Transverse colon (tissue), 4 donors: Measurements from ENCODE around the gene HOXD3. TPM values are rescaled to one million over a fixed set of nuclear protein-coding genes. Genes with fewer than 3 reads are reported as not detected.

Experiments
- DNase-seq: peaks from one replicate; pipeline ENCODE4 v3.0.0-alpha.2; 2019
- H3K27ac ChIP-seq, 4 donors: fragments of 200-600 bp; sonication (generic); 2 replicates each; pipeline ENCODE4 v1.5.1; 2016 to 2018; ENCODE audit warnings: inconsistent platforms in 4 of 4
- H3K27me3 ChIP-seq: fragments of 200-600 bp; sonication (generic); 2 replicates; pipeline ENCODE4 v1.5.1; 2017; ENCODE audit warnings: inconsistent platforms
- H3K36me3 ChIP-seq, 4 donors: fragments of 200-600 bp; sonication (generic); 2 replicates each; pipeline ENCODE4 v1.5.1; 2017 to 2019; ENCODE audit warnings: inconsistent platforms in 4 of 4
- H3K4me1 ChIP-seq, 4 donors: fragments of 200-600 bp; sonication (generic); 2 replicates each; pipeline ENCODE4 v1.5.1; 2017 to 2020; ENCODE audit warnings: inconsistent platforms in 4 of 4
- H3K4me3 ChIP-seq, 4 donors: fragments of 200-600 bp; sonication (generic); 1 replicate in 1 of 4; 2 replicates in 3 of 4; pipeline versions ENCODE4 v1.5.1 to v1.6.1; 2017 to 2019; ENCODE audit warnings: inconsistent platforms in 4 of 4
- H3K9me3 ChIP-seq, 2 donors: fragments of 200-600 bp; sonication (generic); 2 replicates each; pipeline ENCODE4 v1.5.1; 2017 to 2019; ENCODE audit warnings: inconsistent platforms in 2 of 2
- CTCF ChIP-seq, 5 experiments: fragments of 200-600 bp in 3 of 5; fragments of 450-650 bp in 2 of 5; sonication (generic) in 3 of 5; IDR thresholded peaks; 1 replicate in 2 of 5; 2 replicates in 3 of 5; pipeline ENCODE4 v1.5.1; 2016 to 2017; ENCODE audit warnings: antibody characterized with exemption in 5 of 5, inconsistent platforms in 3 of 5, mild to moderate bottlenecking in 2 of 5, moderate library complexity in 1 of 5
- EP300 ChIP-seq: sonication (generic); formaldehyde crosslinking; IDR thresholded peaks from one replicate; pipeline ENCODE4 v1.6.1; 2017; ENCODE audit warnings: antibody characterized with exemption, low read depth
- POLR2A ChIP-seq: fragments of 450-650 bp; IDR thresholded peaks from one replicate; pipeline ENCODE4 v1.6.1; 2016; ENCODE audit warnings: antibody characterized with exemption, mild to moderate bottlenecking, moderate library complexity
- POLR2AphosphoS5 ChIP-seq, 3 donors: sonication (generic); formaldehyde crosslinking; IDR thresholded peaks; one replicate each; pipeline ENCODE4 v1.6.1; 2016; ENCODE audit warnings: antibody characterized with exemption in 3 of 3
- WGBS, 2 donors: methylation state at CpG; one replicate each; pipeline ENCODE4 v1.1.5; 2018; ENCODE audit warnings: low coverage in 1 of 2; 5-methylcytosine and 5-hydroxymethylcytosine counted together
- in situ Hi-C, 4 donors: fragments of 200-750 bp; cut with MboI; loops; one replicate each; pipeline versions ENCODE4 v1.15.0 to v1.15.1; 2017; ENCODE audit warnings: low sequenced_read_pairs in 3 of 4, low pct_ligation_motif_present in 1 of 4, low pct_unique_long_range_greater_than_20kb in 1 of 4
- intact Hi-C: fragments of 100-400 bp; cut with DNase I; formaldehyde crosslinking; loops from one replicate; pipeline ENCODE4 v1.15.1; 2023; ENCODE audit warnings: low total_unique reads
- total RNA-seq, 4 donors: library from RNA; depleted of rRNA; stranded (reverse); fragments of >200 nt; gene quantifications; one replicate each; pipeline ENCODE4 v1.1.0, GENCODE V29; 2016

HOXD3 gene
- total RNA-seq, 4 donors from 2014 or later = 2.0 to 15.7 (median 7.6) TPM; not detected in 1

DNA sequence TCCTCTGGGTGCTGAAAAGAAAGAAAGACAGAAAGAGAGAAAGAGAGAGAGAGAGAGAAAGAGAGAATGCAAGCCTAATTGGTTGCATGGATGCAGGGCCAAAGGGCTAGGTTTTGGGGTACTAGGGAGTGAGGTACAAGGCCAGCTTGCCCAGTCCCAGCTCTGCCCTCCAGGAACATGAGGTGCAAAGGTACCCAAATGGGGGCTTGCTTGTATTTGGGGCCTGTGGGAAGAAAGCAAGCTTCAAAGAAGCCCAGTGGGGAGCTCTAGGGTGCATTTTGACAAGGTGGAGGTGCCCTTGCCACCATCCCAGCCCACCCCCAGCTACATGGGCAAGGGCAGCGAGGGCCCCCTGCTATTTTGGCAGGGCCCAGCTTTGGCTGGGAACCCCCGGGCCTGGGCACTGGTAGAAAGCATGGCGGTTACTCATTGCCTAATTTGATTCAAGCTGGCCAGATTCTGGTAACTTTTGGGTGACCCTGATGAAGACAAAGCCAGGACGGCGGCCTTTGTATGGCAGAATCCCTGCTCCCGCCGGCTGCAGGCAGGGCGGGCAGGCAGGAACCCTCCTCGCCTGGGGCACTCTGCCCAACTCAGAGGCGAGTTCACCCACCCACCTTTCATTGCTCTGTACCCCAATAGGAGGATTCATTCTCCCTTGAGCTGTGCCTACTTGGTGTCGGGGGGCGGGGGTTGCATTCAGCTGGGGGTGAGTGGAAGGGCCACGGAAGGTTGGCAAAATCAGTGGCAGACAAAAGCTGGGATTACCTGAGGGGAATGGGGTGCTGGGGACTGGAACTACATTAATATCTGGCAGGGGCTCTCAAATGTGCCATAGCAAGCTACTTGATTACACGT, 6.3 kb upstream of the HOXD3 start:
- WGBS, 2 donors = 80 to 82% methylated on average over 1 to 14 of the region's 14 CpGs

GRCh38 chr2:176151442-176152287, 5.4 kb upstream of the HOXD3 start, which contains the start of gene HOXD4:
Gene HOXD4 (plus strand): TSS chr2:176151550. CDS start chr2:176151634, 84 bp downstream.
- no peak for DNase-seq
- Histone ChIP-seq H3K27me3 (peaks cover 39% of the 10 kb centered on the region), H3K27ac (peak within 1 kb of the TSS in 1 of 4 donors; percentile 19), H3K4me3 (peak within 1 kb of the TSS in 1 of 4 donors; percentile 2), H3K36me3 (peaks cover 0 to 8% (median 0%) of the 10 kb centered on the region in 4 donors), H3K4me1 (peaks cover 0 to 4% (median 3%) of the 10 kb centered on the region in 4 donors), H3K9me3 (no peaks in the 10 kb centered on the region)
- 28 to 65% methylated on average over 4 to 50 of the region's 55 CpGs for WGBS, 2 donors
- intact Hi-C loops (no loop called here), in situ Hi-C loops (no loop called here)
- TF ChIP-seq CTCF (IDR thresholded peaks at IDR 0.05) (no peak), POLR2A (no peak), EP300 (no peak), POLR2AphosphoS5 (IDR thresholded peaks at IDR 0.05) (no peak)

More for the DNA sequence above, 6.3 kb upstream of the HOXD3 start:
- Histone ChIP-seq H3K36me3 (peaks cover 0 to 8% (median 0%) of the 10 kb centered on the region in 4 donors), H3K4me1 (peaks cover 5 to 10% (median 8%) of the 10 kb centered on the region in 4 donors), H3K27ac (no peak overlapping the region), H3K27me3 (peaks cover 31% of the 10 kb centered on the region), H3K9me3 (no peaks in the 10 kb centered on the region), H3K4me3 (no peak overlapping the region)
- no peak for DNase-seq
- in situ Hi-C loops (no loop called here), intact Hi-C loops (no loop called here)
- TF ChIP-seq POLR2AphosphoS5 (IDR thresholded peaks at IDR 0.05) (no peak), EP300 (no peak), POLR2A (no peak), CTCF (IDR thresholded peaks at IDR 0.05) (no peak)

- TF ChIP-seq EP300 (no peak), POLR2AphosphoS5 (IDR thresholded peaks at IDR 0.05) (no peak), CTCF (IDR thresholded peaks at IDR 0.05) (no peak), POLR2A (no peak)
- Histone ChIP-seq H3K27me3 (peaks cover 48% of the 10 kb centered on the region), H3K4me3 (no peak overlapping the region), H3K27ac (no peak overlapping the region), H3K4me1 (peaks cover 0 to 9% (median 4%) of the 10 kb centered on the region in 4 donors), H3K36me3 (peaks cover 0 to 8% (median 0%) of the 10 kb centered on the region in 4 donors), H3K9me3 (no peaks in the 10 kb centered on the region)
- intact Hi-C loops = no loop called here
- in situ Hi-C loops = no loop called here
- 65 to 72% methylated on average over 2 to 45 of the region's 48 CpGs for whole genome bisulfite sequencing, 2 donors
- no peak for DNase-seq
Measured at GRCh38 chr2:176152350-176153181, 4.5 kb upstream of the HOXD3 start.
